GM18909 (cell line): Measurements from ENCODE around the gene HSPH1.

ENCODE experiments used
- ATAC-seq: cut with Tn5 transposase; IDR thresholded peaks from one replicate; pipeline ENCODE4 v1.9.1; 2021; ENCODE audit warnings: mild to moderate bottlenecking; ENCODE audit not compliant: unreplicated experiment, poor library complexity

Gene HSPH1

DNA sequence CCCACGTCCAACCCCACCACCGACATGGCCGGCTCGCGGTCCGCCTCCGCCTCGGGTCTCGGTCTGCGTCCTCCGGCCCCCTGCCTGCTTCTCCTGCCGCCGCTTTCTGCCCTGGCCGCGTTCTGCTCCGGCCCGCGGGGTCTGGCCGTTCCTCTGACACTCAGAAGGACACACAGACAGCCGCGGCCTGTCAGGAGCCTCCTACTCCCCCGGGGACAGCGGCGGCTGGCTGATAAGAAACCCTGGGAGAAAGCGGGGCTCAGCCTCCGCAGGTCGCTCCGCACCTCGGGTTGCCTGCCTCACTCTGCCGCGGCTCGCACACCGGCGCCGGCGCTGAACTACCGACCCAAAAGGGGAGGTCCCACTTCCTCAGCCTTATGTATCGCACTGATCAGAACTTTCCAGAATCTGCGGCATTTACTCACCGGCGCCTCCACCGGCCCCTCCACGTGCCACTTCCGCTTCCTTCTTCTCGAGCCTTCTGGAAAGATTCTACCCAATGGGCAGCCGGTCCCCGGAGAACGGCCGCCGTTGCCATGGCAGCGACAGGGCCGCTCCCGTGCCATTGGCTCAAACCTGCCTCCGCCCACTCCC lies at the start of gene HSPH1:
TSS of gene HSPH1 (minus strand) at position 348 of the 594 bp plus-strand sequence. CDS start at position 26, 322 bp downstream.
- peak; percentile 83 for ATAC-seq

DNA sequence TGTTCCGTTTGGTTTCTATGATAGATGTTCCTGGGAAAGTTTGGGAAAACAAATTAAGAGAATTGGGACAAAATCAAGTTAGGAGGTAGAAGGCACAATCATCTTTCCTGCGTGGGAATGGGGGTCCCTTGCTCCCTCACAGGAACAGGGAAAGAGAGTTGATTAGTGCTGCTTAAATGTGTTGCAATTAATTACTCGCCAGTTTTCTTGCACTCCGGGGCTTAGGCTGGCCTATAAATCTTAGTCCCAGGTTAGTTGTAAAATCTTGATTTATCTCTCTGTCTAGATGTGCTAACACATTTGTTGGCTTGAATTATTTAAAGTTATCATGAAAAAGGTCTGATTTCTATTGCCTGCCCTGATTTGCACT lies 48.1 kb upstream of the HSPH1 start:
- no peak for ATAC-seq

DNA sequence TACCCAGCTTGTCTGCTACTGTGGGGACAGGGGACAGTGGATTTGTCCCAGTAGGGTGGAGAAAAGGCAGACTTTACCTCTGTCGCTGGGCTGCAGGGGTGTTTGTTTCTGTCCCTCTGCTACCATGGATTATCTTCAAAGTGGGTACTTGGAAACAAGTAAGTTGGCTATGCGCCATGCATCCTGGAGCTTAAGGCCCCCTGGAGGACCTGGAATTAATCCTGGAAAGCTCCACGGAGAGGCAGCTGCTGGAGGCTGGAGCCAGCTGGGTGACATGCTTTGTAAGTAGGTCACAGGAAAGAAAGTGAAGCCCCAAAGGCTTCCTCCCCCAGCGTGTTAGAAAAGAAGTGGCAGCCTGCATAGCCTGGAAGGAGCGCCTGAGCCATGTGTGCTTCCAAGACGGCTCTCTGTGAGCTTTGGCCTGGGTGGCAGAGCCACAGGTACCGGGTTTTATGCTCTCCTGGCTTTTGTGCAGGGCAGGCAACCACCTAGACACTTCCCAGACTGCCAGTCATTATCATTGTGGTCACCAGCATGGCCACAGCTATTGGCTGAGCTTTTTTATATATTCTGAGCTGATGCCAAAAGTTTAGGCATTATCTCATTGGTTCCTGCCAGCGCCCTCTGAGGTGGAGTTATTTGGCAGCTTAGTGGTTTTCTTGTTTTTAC lies 47.6 kb upstream of the HSPH1 start:
- no peak for ATAC-seq

DNA sequence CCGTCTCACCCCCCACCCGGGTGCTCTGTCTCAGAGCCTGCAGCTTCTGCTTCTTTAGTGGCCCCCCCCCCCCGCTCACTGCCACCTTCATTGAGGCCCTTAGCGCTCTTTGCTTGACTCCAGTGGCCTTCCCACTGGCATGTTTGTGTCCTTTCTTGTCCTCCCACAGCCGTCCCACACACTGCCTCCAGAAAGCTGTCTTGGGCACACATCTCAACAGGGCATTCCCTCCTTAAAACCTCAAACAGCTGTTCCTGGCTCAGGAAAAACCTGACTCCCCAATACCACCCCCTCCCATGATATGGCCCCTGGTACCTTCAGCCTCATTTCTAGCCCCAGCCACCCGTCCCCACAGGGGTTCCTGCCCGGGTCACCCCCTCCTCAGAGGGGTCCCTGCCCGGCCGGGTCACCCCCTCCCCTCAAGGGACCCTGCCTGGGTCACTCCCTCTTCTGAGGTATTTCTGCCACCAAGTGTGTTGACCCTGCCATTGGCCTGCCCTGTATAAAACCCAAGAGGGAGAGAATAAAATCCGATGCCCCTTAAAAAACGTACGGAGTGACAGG lies 46.9 kb upstream of the HSPH1 start:
- ATAC-seq, result no peak

DNA sequence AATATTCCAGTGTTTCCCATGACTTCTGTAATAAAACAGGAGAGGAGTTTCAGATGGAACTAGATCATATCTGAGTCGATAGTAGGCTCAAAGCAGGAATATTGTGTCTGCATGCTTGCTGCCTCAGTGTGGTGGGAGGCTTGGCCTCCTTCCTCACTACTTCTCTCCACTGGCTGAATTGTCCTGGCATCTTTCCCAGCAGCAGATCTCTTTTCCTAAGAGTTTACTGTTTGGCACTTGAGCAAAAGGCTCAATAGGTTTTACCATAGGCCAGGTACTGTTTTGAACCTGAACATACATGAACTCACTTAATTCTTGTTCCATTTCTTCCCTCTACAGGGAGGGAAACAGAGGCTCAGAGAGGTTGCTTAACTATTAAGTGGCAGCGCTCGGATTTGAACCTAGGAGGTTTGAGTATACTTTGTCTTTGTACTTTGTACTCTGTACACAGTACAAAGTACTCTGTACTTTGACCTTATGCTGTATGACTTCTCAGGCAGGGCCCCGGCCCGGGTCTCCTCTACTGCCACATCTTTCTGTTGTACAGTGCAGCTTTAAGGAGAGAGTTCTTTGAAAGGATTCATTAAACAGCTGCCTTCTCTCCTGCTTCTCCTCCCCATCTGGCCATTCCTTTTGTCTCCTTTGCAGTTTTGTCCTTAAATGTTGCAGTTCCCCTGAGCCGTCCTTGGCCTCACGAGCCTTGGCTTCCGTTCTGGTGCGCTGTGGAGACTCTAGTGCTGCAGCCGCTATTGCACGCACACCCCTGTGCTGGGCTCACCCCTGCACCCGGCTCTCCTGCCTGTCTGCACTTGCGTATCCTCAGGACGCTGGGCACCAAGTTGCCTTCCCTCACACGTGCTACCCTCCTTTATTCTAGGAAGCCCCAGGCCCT lies 46.2 kb upstream of the HSPH1 start:
- no peak for ATAC-seq

DNA sequence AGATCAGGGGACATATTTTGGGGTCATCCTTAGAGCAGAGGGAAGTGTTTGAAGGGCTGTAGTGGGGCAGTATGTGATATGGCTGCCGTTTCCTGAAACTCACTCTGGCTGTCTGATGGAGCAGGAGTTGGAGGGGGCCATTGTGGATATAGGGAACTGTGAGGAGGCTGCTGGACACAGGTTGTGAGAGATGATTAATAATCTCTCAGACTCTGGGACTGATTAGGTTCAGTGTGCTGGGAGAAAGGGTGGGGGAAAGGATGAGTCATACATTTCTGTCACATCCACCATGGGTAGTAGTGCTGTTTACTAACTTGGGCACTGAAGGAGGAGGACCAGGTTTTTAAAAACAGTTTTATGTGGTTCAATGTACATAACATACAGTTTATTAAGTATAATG lies 42.9 kb upstream of the HSPH1 start:
- ATAC-seq, result no peak

DNA sequence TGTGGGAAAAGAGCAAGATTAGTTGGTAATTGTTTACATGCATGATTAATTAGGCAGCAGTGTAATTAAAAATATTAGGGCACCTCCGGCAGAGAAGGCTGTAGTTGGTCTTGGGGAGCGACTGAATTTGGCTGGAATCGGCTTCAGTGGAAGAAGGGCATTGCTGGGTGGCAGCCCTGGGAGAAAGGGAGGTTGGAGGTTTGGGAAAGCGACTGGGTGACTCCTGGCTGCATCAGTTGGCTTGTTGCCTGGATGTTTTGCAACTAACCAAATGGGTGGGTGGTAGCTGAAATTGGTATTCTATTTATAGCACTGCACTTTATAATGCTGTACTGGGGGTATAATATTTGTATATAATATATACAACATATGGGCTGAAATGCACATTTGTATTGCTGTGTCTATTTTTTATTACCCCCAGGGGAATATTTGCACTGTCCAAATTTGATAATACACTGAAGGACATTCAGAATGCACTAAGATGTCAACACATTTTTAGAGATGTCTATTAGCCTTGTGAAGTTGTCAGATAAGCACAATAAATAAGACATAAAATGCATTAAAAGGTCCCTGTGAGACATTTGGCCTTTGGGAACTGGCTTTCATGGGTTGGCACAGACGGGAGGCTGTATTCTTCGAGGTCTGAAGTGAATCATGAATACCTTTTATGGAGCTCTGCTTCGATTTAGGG lies 39.8 kb upstream of the HSPH1 start:
- no peak for ATAC-seq

DNA sequence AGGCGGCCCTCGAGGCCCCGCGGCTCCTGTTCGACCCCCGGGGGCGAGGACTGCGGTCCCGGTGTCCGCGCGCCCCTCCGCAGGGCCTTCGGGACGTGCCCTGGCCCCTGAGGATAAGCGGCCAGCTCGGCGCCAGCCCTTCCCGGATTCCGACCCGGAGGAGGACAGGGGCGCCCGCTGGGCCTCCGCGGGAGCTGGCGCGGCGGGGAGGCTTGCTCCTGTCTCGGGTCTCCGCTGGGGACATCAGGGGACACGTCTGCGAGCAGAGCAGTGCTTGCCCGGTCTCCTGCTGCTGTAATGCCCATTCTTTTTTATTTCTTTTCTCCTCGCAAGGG lies 38.9 kb upstream of the HSPH1 start:
- peak; percentile 26 for ATAC-seq

DNA sequence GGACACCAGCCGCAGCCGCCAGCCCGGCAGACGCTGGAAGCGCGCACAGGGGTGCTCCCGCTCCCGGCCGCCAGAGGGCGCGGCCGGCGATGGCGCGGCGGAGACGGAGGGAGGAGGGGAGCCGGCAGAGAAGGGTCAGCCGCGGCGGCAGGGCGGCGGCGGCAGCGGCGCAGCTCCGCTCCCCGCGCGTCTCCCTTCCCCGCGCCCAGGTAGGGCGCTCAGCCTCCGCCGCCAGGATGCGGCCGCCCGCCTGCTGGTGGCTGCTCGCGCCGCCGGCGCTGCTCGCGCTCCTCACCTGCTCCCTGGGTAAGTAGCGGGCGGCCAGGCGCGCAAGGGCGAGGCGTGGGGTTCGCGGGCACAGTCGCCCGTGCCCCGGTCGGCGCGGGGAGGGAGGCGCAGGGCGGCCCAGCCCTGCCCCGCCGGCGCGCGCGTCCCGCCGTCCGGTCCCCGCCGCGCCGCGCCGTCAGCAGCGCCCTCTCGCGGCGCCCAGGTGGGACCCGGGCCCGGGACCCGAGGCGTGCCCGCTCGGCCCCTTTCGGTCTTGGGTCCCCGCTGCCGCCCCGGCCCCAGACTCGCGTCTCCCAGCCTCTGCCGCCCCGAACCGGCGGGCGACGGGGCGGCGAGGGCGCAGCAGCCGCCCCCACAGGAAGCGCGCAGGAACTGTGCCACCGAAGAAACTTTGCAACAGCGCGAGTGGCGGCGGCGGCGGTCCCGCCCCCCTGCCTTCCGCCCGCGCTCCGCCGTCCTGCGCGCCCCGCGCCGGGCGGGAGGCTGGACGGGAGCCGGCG lies 38.3 kb upstream of the HSPH1 start, which contains the start of gene B3GLCT:
TSS of gene B3GLCT (plus strand) at position 127 of the 788 bp plus-strand sequence. CDS start at position 237, 110 bp downstream.
- ATAC-seq, result peak; percentile 88

DNA sequence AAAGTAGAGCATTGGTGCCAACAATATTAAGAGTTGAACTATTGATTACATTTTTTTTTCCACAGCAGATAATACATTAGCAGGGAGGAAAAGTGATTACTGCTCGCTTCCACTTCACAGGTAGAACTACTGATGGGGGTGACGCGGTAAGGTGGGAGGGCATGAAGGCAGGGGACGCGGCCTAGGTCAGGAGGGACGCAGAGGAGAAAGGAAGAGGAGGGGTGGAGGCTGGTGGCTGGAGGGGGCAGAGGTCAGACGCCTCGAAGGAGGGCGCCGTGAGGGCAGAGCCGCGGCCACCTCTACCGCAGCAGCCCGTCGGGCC lies 37.8 kb upstream of the HSPH1 start:
- no peak for ATAC-seq

DNA sequence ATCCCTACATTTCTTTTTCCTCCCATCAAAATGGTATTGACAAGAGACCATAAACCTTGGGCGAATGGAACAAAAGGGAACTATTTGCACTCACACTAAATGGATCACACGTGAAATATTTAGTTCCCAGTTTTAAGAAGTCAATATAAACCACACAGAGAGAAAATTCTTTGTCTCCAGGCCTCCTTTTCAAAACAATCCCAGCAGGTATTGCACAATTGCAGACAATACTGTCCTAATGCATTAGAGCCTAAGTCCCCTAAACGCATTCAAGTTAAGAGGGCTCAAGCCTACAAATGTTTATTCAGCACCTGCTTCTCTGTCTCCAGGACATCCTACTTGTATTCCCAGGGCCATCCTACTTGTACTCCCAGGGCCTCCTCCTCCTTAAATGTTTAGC lies 36.8 kb upstream of the HSPH1 start:
- ATAC-seq, result no peak

DNA sequence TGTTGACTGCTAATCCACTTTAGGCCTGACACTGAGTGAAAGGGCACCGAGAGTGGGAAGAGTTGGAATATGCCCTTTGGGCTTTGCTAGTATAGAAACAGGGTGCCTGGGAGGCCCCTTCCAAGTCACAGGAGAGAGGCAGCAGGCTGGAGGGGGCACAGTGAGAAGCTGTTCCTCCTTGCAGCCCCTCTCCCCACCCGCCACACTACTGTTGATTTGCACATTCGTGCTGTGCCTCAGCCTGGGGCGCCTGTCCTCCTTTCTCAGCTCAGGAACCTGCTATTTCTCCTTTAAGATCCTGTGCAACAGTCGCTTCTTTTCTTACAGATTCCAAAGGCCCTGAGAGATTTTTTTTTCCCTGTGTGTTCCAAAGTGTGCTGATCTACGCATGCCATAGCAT lies 35.3 kb upstream of the HSPH1 start:
- ATAC-seq, result no peak

DNA sequence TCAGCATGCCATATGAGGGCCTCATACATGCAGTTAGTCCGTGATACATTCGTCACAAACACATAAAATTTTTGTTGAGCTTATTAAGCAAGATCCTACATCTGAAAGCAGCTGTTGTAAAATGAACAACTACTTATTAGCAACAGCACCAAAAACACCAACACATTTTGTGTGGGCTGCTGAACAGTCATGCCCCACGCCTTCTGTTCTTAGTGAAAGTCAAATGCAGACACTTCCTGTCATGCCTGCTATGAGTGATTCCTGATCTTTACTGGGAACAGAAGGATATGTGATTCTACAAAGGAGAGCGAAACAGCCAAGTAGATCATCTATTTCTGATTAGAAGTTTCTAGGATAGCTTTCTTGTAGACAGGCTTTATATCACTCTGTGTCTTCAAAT lies 33.9 kb upstream of the HSPH1 start:
- ATAC-seq, result no peak

DNA sequence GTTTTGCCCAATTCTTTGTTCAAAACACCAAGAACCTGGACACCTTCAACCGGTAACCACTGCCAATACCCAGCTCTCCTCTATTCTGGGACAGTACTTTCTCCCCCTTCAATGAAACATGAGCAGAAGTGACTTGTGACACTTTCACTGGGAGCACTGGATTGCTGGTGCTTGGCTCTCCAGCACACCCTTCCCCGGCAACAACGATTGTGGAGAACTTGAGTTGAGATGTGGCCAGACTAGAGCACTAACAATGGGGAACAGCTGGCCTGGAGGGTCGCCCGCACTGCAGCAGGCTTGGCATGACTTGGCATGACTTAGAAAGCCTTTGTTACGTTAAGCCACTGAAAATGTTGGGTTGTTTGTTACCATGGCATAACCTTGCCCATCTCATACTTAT lies 30.6 kb upstream of the HSPH1 start:
- no peak for ATAC-seq

DNA sequence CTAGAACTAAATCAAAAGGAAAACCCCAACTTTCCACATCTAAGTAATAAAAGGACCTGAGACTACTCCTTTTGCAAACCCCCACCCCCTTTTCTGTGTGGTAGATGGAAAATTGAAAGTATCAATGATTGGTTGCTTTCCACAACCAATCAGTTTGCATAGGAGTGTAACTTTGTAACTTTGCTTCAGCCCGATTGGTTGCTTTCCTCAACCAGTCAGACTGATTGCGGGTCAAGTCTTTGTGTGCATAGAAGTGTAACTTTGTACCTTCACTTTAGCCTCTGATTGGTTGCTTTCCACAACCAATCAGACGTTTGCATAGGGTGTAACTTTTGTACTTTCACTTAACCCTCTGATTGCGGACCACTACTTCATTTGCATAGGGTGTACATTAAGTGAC lies 30.0 kb upstream of the HSPH1 start:
- no peak for ATAC-seq

DNA sequence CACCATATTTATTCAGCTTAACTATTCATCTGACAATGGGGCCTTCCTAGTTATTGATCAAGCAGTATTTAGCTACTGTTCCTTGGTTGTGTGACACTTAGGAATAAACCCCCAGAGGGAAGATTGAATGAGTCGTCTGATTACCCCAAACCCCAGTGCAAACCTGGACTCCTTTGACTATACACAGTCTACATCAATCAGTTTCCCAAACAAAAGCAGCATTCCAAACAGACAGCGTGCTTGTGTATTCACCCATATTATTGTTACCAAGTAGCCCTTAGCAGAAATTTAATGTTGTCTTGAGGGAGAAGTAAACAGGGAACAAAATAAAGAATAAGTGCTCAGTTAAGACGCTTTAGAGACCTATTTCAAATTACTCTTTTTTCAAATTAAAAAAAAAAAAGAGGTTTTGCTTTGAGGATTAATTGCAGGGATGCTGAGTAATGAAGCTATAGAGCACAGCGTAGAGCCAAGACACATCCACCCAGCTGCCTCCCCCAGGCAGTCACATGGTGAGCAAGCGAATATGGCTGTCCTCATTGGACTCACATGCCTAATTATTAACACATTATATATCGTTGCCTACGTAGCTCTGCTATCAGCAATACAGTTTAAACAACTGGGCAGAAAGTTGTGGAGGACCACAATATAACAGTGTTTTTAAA lies 23.4 kb upstream of the HSPH1 start:
- ATAC-seq, result no peak

DNA sequence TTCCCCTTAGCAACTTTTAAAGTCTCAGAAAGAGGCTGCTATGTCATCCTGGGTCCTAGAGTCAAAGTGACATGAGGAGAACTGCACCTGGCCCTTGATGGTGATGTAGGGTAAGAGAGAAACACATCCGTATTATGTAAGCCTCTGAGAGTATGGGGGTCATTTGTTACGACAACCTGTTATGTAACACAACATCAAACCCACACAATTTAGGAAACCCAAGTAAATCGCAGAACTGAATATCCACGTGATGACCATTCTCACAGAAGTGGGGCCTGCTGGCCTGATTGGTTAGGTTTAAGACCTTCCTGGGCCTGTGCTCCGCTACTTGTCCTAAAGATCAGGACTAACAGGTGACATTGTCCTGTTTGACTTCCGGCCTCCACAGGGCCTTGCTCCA lies 22.7 kb upstream of the HSPH1 start:
- ATAC-seq, result no peak

DNA sequence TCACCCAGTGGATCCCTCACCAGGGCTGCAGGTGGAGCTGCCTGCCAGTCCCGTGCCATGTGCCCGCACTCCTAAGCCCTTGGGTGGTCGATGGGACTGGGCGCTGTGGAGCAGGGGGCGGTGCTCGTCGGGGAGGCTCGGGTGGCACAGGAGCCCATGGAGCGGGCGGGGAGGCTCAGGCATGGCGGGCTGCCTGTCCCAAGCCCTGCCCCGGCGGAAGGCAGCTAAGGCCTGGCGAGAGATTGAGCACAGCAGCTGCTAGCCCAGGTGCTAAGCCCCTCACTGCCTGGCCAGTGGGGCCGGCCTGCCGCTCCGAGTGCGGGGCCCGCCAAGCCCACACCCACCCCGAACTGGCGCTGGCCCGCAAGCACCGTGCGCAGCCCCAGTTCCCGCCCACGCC lies 21.3 kb upstream of the HSPH1 start:
- ATAC-seq, result no peak

DNA sequence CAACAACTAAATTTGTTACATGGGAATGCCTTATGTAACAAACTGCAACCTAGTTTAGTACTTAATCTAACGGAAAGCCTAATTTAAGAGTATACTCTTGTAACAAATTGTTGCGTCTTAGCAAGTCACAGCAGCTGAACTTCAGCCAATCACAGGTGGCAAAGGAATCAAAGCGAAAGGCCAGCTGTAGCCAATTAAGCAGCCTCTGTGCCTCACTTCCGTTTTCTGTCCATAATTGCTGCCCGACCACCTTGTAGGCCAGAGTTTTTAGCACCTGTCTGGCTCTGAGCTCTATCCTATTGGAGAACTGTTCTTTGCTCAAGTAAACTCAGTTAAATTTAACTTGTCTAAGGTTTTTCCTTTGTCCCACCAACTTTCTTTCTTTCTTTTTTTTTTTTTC lies 18.1 kb upstream of the HSPH1 start:
- ATAC-seq, result no peak
